ENCODE results near the gene GALNT16.

DNA sequence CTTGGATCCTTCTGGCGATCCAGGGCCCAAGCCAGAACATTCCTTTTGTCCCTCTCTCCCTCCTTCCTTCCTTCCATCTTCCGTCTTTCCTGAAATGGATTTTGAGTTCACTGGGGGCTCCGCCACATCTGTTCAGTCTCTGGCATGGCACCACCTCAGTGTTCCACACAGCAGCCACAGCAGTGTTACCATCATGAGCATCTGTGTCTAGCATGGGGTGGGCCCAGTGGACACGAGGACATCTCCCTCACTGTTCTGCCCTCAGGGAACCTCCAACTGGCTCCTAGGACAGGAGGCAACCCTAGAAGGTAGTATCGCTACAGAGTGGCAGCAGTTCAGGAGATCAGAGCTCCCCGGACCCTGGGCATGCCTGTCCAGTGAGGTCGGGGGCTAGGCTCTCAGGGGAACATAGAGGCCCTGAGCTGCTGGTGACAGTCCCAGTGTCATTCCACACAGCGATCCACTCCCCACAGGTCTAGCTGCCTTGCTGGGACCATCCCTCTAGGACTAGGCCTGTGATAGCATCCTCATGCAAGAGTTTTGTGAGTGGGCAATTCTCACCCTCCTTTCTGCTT, 59.0 kb downstream of the GALNT16 start:
- TF ChIP-seq POLR2A (IDR thresholded peaks at IDR 0.05; ENCODE audit: low read depth, low read length): no peak
- TF ChIP-seq, protein P1, sequence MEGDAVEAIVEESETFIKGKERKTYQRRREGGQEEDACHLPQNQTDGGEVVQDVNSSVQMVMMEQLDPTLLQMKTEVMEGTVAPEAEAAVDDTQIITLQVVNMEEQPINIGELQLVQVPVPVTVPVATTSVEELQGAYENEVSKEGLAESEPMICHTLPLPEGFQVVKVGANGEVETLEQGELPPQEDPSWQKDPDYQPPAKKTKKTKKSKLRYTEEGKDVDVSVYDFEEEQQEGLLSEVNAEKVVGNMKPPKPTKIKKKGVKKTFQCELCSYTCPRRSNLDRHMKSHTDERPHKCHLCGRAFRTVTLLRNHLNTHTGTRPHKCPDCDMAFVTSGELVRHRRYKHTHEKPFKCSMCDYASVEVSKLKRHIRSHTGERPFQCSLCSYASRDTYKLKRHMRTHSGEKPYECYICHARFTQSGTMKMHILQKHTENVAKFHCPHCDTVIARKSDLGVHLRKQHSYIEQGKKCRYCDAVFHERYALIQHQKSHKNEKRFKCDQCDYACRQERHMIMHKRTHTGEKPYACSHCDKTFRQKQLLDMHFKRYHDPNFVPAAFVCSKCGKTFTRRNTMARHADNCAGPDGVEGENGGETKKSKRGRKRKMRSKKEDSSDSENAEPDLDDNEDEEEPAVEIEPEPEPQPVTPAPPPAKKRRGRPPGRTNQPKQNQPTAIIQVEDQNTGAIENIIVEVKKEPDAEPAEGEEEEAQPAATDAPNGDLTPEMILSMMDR (IDR thresholded peaks at IDR 0.05; ENCODE audit: extremely low read depth in 1 of 2, insufficient read depth in 1 of 2, low read depth in 1 of 2, low read length in 2 of 2): no peak
- TF ChIP-seq POLR2AphosphoS5 (IDR thresholded peaks at IDR 0.05; ENCODE audit: insufficient read depth, low read depth, low read length): no peak
- TF ChIP-seq EZH2 (IDR thresholded peaks at IDR 0.05; ENCODE audit: borderline replicate concordance, low read depth, low read length, severe bottlenecking): no peak
- TF ChIP-seq, protein P2, sequence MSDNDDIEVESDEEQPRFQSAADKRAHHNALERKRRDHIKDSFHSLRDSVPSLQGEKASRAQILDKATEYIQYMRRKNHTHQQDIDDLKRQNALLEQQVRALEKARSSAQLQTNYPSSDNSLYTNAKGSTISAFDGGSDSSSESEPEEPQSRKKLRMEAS (IDR thresholded peaks at IDR 0.05; ENCODE audit: insufficient read depth, insufficient read length): no peak

Data from endothelial cell of umbilical vein (primary cell).